Right renal cortex interstitium (tissue), 3 donors: ENCODE data around the gene MCFD2. TPM values are rescaled to one million over a fixed set of nuclear protein-coding genes. Genes with fewer than 3 reads are reported as not detected.

Experiments
- DNase-seq, 3 donors: peaks; one replicate each; pipeline ENCODE4 v3.0.0-alpha.2; 2013; ENCODE audit warnings: low read depth in 3 of 3, low spot score in 2 of 3
- polyA plus RNA-seq, 3 donors: library from polyadenylated mRNA; unstranded; fragments of 120-200 nt; gene quantifications; one replicate each; pipeline ENCODE4 v1.2.1, GENCODE V29; 2013; ENCODE audit not compliant: insufficient read length in 3 of 3

MCFD2 gene
- polyA plus RNA-seq, 3 donors: 95.3 to 100 (median 97.3) TPM

GRCh38 chr2:46854260-46854659, 61.3 kb downstream of the MCFD2 start:
- no peak for DNase-seq

- no peak for DNase-seq
Measured at GRCh38 chr2:46852598-46852997, 63.0 kb downstream of the MCFD2 start.

- DNase-seq: no peak
Measured at GRCh38 chr2:46852124-46852523, 63.5 kb downstream of the MCFD2 start.

Other genes with a start within 250 kb of the MCFD2 start
- gene SOCS5, start 216.5 kb downstream of the MCFD2 start, polyA plus RNA-seq: 10 to 100 TPM; 31.0 to 34.4 (median 32.9) TPM
- gene TTC7A, start 25.4 kb upstream of the MCFD2 start, polyA plus RNA-seq: 10 to 100 TPM in 2 of 3 donors, 1 to 10 TPM in 1; 9.3 to 11.8 (median 10.3) TPM
- not detected for gene STPG4, start 239.5 kb upstream of the MCFD2 start, polyA plus RNA-seq